IPS-NIHi7 (cell line): ENCODE results near the gene JUP.

Source experiments
- DNase-seq: peaks from one replicate; pipeline ENCODE4 v3.0.0; 2012; ENCODE audit warnings: mixed read lengths; ENCODE audit errors: extremely low spot score

JUP gene

GRCh38 chr17:41760878-41761277, 25.6 kb downstream of the JUP start:
- no peak for DNase-seq

- no peak for DNase-seq
Observed at GRCh38 chr17:41758601-41759000, 27.9 kb downstream of the JUP start.

DNA sequence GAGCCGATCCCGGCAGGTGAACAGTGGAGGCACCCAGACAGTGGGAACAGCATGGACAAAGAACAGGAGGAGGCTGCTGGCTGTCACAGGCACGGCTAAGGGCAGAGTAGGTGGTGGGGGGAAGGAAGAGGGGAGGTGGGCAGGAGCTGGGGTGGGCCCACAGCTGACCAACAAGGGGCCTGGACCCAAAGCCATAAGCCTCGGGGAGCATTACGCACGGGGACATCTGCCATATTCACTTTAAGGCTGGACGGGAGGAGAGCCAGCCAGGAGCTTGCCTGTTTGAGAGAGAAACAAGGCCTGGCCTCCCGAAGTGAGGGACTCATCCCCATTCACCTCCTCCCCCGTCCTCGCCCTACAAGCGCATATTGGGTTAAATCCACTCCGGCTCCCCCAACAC, 32.4 kb downstream of the JUP start:
- no peak for DNase-seq

- no peak for DNase-seq
Observed at GRCh38 chr17:41751288-41751687, 35.2 kb downstream of the JUP start.

DNA sequence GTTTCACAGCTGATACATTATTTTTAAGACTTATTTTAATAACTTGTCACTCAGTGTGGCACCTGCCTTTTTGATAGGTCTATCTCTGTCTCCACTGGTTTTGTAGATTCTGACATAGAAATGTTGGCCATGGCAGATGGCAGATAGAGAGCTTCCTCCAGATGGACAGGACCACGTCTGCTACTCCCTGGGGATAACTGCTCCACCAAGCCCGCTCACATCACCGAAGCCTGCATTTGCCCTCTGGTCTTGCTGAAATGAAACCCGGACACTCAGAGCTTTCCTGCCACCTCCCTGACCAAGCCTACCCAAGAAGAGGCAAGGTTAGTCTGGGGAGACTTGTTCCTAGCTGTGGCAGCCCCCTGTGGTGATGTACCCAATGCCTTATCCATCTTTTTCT, 35.6 kb downstream of the JUP start:
- no peak for DNase-seq

DNA sequence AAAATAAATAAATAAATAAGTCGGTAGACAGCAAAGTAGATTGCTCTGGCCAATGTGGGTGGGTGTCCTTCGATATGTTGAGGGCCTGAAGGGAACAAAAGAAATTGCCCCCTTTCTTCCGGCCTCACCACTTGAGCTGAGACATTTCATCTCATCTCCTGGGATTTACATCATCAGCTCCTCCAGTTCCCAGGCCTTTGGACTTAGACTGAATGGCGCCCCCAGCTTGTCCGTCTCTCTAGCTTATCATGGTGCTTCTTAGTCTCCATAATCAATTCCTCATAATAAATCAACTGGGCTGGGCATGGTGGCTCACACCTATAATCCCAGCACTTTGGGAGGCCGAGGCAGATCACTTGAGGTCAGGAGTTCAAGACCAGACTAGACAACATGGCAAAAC, 38.2 kb downstream of the JUP start:
- no peak for DNase-seq

- DNase-seq: no peak
Observed at GRCh38 chr17:41741709-41742108, 44.8 kb downstream of the JUP start.

GRCh38 chr17:41740506-41740905, 46.0 kb downstream of the JUP start:
- no peak for DNase-seq

- no peak for DNase-seq
Observed at GRCh38 chr17:41739661-41740352, 46.7 kb downstream of the JUP start.

GRCh38 chr17:41738801-41739112, 47.8 kb downstream of the JUP start:
- no peak for DNase-seq

DNA sequence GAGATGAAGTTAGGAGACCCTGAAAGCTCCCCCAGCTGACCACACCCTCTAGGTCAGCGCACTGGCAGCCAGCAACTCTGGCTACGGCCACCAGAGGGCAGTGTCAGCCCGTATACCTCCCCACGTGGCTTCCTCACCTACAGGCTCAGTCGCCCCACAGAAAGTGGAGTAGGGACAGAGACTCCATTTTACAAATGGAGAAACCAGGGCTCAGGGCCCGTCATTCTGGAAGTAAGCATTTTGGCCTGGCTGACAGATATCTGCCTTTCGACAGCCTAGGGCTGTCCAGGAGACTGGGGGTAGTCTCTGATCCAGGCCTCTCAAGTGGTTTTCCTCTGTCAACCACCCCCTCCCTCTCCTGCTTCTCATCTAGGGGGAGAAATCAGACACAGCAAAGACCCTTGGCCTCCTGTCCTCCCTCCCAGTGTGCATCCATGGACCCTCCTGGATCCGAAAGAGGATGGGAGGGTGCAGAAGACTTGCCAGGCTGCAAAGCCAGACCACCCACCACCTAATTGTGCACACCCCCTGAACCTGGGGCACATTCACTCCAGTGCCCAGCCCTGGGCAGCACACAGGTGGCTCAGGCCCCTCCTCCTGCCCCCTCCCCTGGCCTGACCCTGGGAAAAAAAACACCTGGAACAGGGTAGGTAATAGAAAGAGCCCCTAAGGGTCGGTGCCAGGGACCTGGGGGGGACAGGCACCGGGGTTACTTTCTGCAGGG, 48.3 kb downstream of the JUP start:
- peak; percentile 93 for DNase-seq

GRCh38 chr17:41737680-41738023, 48.9 kb downstream of the JUP start:
- DNase-seq: no peak

DNA sequence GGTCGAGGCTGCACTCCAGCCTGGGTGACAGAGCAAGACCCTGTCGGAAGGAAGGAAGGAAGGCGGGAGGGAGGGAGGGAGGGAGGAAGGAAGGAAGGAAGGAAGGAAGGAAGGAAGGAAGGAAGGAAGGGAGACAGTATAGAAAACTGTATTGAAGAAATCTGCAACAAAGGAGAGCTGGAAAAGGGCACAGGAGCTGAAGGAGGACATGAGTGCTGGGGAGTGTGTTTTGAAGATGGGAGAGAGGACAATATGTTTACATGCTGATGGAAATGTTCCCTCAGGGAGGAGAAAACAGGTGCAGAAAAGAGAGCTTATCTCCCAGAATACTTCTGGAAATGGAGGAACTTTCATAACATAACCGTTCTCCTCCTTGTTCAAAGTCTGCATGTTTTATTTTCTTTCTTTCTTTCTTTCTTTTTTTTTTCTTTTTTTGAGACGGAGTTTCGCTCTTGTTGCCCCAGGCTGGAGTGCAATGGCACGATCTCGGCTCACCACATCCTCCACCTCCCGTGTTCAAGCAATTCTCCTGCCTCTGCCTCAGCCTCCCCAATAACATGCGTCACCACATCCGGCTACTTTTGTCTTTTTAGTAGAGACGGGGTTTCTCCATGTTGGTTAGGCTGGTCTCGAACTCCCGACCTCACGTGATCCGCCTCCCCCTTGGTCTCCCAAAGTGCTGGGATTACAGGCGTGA, 49.4 kb downstream of the JUP start:
- no peak for DNase-seq

GRCh38 chr17:41735744-41736143, 50.8 kb downstream of the JUP start:
- DNase-seq: no peak

- DNase-seq: no peak
Observed at GRCh38 chr17:41734949-41735313, 51.6 kb downstream of the JUP start.

DNA sequence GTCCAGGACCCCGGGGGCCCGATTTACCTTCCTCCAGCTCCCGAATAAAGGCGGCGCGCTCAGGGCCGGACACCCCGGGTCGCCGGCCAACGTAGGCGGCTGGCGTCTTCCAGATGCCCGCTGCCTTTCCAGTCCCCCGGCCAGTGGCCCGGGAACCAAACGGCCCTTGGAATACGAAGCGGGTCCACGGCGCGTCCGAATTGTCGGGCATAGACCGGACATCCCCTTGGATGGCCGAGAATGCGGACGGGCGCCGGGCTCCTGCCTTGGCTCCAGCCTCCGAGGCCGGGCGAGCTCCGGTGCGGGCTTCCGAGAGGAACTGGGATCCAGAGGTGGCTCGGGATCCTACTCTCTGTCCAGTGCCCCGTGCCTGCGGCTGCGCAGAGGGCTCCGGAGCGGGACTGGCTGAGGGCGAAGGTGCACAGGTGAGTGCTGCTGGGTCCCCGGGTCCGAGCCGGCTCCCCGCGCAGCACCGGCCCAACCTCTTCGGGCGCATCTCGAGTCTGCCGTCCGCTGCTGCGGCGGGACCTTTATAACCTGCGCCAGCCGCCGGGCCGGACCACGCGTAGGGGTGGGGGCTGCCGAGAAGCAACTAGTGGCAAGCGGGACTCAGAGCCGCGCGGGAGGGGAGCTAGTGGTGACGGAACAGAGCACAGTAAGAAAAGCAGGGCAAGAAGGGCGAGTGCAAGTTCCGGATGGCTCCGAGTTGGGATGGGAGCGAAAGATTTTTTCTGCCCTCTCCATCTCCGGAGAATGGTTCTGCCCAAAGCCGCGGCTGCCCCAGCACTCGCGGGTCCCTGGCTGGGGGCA, 52.2 kb downstream of the JUP start, which contains the start of gene HAP1:
TSS of gene HAP1 (minus strand) at position 505 of the 810 bp plus-strand sequence. CDS start at position 496, 9 bp downstream.
- peak; percentile 85 for DNase-seq

- DNase-seq: no peak
Observed at GRCh38 chr17:41733348-41734138, 53.0 kb downstream of the JUP start.

DNA sequence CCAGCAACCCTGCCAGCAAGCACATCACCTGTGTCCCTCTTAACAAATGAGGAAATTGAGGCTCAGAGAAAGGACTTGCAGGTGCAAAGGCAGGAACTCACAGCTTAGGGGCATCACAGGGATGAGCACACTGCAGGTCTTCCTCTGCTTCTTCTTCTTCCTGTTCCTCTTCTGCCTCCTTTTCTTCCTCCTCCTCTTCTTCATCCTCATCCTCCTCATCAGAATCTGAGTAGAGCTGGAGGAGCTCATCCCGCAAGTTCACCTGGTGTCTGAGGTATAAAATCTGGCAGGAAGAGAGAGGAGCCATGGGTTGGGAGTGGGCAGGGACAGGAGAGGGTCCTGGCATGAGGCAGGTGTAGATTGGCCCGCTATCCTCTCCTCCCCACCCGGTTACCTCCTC, 54.7 kb downstream of the JUP start:
- DNase-seq: no peak

DNA sequence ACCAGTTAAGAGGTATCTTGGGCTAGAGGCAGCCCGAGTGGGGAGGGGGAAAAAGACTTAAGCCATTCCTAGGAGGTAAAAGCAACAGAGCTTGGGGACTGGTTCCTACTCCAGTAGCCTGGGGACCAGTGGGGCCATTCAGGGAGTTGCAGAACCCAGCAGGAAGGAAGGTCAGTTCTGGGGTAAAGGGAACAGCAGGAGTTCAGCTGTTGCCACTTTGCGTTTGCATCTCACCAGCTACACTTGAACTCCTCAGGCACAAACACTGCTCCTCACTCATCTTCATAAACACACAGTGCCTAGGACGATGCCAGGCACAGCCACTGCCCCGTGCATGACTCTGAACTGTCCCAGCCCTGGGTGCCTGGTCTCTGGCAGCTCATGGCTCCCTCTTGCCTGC, 56.0 kb downstream of the JUP start:
- DNase-seq: no peak

GRCh38 chr17:41728056-41728455, 58.5 kb downstream of the JUP start:
- no peak for DNase-seq

DNA sequence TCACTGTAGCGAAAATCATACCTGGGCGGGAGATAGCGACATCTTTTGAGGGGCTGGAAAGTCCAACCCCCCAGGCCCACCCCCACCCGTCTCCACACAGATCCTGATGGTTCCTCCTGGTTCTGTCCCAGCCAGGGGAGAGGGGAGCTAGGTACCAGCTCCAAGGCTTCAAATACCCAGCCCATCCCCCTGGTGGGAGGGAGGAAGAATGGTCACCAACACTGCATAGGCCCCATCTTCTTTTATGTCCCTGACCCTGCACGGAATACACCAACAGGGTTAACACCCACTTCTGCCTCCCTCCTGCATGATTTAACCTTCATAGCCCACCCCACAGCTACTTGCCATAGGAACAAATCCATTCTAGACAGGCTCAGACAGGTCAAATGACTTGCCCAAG, 61.4 kb downstream of the JUP start:
- DNase-seq: no peak
